Common myeloid progenitor, CD34-positive (primary cell): ENCODE data around the gene KCNH2.
A peak's percentile ranks its signal among the peaks of the same experiment; 100 is the strongest.

Experiments
- CTCF ChIA-PET: fragments of 350-600 bp; sonication (Branson Sonifier 250); formaldehyde crosslinking; loops from one replicate; lab custom pipeline; 2021; ENCODE audit warnings: antibody characterized with exemption; lab: Charles Lee
- POLR2A ChIA-PET: fragments of 350-600 bp; sonication (Branson Sonifier 250); formaldehyde crosslinking; loops from one replicate; lab custom pipeline; 2021; ENCODE audit warnings: antibody characterized with exemption; lab: Charles Lee
- DNase-seq, 3 donors: peaks; one replicate each; pipeline versions ENCODE4 v3.0.0 to v3.0.0-alpha.2; 2013
- H3K27ac ChIP-seq, 2 experiments: 1 replicate in 1 of 2; 2 replicates in 1 of 2; pipeline ENCODE4 v1.7.0; 2013; ENCODE audit warnings: inconsistent platforms in 2 of 2, low read length in 2 of 2, mild to moderate bottlenecking in 2 of 2, low read depth in 1 of 2, moderate library complexity in 1 of 2; ENCODE audit not compliant: severe bottlenecking in 2 of 2, insufficient read depth in 1 of 2, poor library complexity in 1 of 2
- H3K27me3 ChIP-seq, 5 experiments: replicated peaks in 2 of 5; 1 replicate in 3 of 5; 2 replicates in 2 of 5; pipeline versions ENCODE4 v1.6.1 to v1.7.0; 2013; ENCODE audit warnings: low read length in 4 of 5, mild to moderate bottlenecking in 2 of 5, moderate library complexity in 2 of 5, inconsistent platforms in 1 of 5; ENCODE audit not compliant: insufficient read depth in 5 of 5, control insufficient read depth in 4 of 5
- H3K36me3 ChIP-seq, 4 experiments: 1 replicate in 2 of 4; 2 replicates in 2 of 4; pipeline versions ENCODE4 v1.6.1 to v1.7.0; 2013; ENCODE audit warnings: low read length in 3 of 4, control low read depth in 1 of 4, mild to moderate bottlenecking in 1 of 4; ENCODE audit not compliant: control insufficient read depth in 4 of 4, insufficient read depth in 4 of 4
- H3K4me1 ChIP-seq, 4 experiments: 1 replicate in 3 of 4; 2 replicates in 1 of 4; pipeline versions ENCODE4 v1.6.1 to v1.7.1; 2013; ENCODE audit warnings: low read length in 3 of 4, mild to moderate bottlenecking in 3 of 4, control low read depth in 1 of 4, inconsistent platforms in 1 of 4, moderate library complexity in 1 of 4; ENCODE audit not compliant: control insufficient read depth in 4 of 4, insufficient read depth in 4 of 4; ENCODE audit errors: control extremely low read depth in 1 of 4
- H3K4me3 ChIP-seq, 7 experiments: 1 replicate in 4 of 7; 2 replicates in 3 of 7; pipeline versions ENCODE4 v1.5.1 to v1.7.0; 2013; ENCODE audit warnings: mild to moderate bottlenecking in 7 of 7, low read length in 6 of 7, moderate library complexity in 6 of 7, inconsistent platforms in 2 of 7, low read depth in 2 of 7, control low read depth in 1 of 7; ENCODE audit not compliant: insufficient read depth in 4 of 7, control insufficient read depth in 1 of 7; ENCODE audit errors: extremely low read depth in 1 of 7
- H3K9me3 ChIP-seq, 5 experiments: 1 replicate in 4 of 5; 2 replicates in 1 of 5; pipeline versions ENCODE4 v1.6.1 to v1.7.1; 2013; ENCODE audit warnings: low read length in 4 of 5, mild to moderate bottlenecking in 2 of 5, inconsistent platforms in 1 of 5, low read depth in 1 of 5, moderate library complexity in 1 of 5; ENCODE audit not compliant: control insufficient read depth in 4 of 5, insufficient read depth in 2 of 5; ENCODE audit errors: control extremely low read depth in 1 of 5
- WGBS: methylation state at CpG from one replicate; pipeline ENCODE4 v1.1.5; 2013; ENCODE audit not compliant: insufficient coverage; 5-methylcytosine and 5-hydroxymethylcytosine counted together

The KCNH2 gene

GRCh38 chr7:150992833-150993302 is 14.7 kb upstream of the KCNH2 start:
- H3K27ac ChIP-seq = no peak overlapping the region
- DNase-seq = peak in 2 of 3 donors; percentile 54 to 61
- no peak overlapping the region for H3K4me3 ChIP-seq
- peaks cover 0 to 17% (median 14%) of the 10 kb centered on the region in 5 experiments for H3K9me3 ChIP-seq
- peaks cover 4 to 51% (median 45%) of the 10 kb centered on the region in 4 experiments for H3K4me1 ChIP-seq
- ChIA-PET CTCF (interaction anchor here (2.4 to 7.4 kb wide), 4 partner anchors 9 to 29 kb away, joined by 17 to 101 read pairs (median 52); no protein-coding TSS in a partner anchor), POLR2A (interaction anchor here (0.9 kb wide), 1 partner anchor 96 kb away, joined by 3 read pairs; no protein-coding TSS in a partner anchor)
- WGBS = no CpG with 5 or more reads among the region's 5 CpGs
- H3K27me3 ChIP-seq = peaks cover 0 to 20% (median under 1%) of the 10 kb centered on the region in 5 experiments
- no peaks in the 10 kb centered on the region for H3K36me3 ChIP-seq

- POLR2A ChIA-PET = interaction anchor here (0.9 kb wide), 1 partner anchor 96 kb away, joined by 3 read pairs; no protein-coding TSS in a partner anchor
- CTCF ChIA-PET = interaction anchor here (0.7 to 7.4 kb wide), 6 partner anchors 12 to 94 kb away, joined by 3 to 101 read pairs (median 12); no protein-coding TSS in a partner anchor
Measured at GRCh38 chr7:150992051-150992640, 14.0 kb upstream of the KCNH2 start.

DNA sequence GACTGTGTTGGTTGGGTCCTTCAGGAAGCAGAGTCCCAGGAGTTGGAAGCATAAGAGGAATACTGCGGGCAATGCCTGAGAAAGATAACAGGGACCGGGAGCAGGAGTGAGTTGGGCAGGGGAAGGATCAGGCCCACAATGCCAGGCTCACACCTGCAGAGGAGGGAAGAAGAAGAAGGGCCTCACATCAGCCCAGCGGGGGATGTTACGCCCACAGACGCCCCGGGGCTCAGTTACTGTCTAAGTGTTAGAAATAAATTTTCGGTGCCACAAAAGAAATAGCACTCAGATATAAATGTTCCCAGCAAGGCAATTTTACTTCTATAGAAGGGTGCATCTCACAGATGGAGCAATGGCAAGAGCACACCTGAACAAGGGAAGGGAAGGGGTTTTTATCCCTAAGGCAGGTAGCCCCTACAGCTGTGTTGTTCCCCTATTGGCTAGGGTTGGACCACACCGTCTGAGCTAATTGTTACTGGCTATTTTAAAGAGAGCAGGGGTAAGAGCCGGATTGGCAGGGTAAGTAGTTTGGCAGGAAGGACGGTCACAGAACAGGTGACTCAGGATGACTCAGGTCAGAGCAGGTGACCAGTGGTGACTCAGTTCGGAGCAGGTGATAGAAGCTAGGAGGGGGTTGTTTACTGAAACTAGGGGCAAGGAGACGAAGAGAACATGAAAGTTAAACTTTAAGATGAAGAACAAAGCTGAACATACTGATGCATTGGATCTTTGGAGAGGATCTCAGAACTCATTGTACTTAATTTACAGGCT is 12.5 kb upstream of the KCNH2 start, which contains the start of gene NOS3:
Gene NOS3 (plus strand): TSS at position 602 of the 771 bp plus-strand sequence. CDS start 2,787 bp downstream, outside the sequence.
- POLR2A ChIA-PET = no interaction called here
- Histone ChIP-seq H3K9me3 (peaks cover 0 to 17% (median 14%) of the 10 kb centered on the region in 5 experiments), H3K27me3 (peaks cover 0 to 15% (median 9%) of the 10 kb centered on the region in 5 experiments), H3K27ac (no peak within 1 kb of the TSS), H3K36me3 (no peaks in the 10 kb centered on the region), H3K4me1 (peaks cover 4 to 40% (median 32%) of the 10 kb centered on the region in 4 experiments), H3K4me3 (no peak within 1 kb of the TSS)
- 97% methylated on average over 10 of the region's 12 CpGs for WGBS
- no peak for DNase-seq
- CTCF ChIA-PET = interaction anchor here (1.2 to 7.4 kb wide), 7 partner anchors 10 to 92 kb away, joined by 3 to 101 read pairs (median 7); no protein-coding TSS in a partner anchor

More at GRCh38 chr7:150992051-150992640, 14.0 kb upstream of the KCNH2 start:
- Histone ChIP-seq H3K4me3 (no peak overlapping the region), H3K36me3 (no peaks in the 10 kb centered on the region), H3K4me1 (peaks cover 4 to 48% (median 40%) of the 10 kb centered on the region in 4 experiments), H3K9me3 (peaks cover 0 to 17% (median 14%) of the 10 kb centered on the region in 5 experiments), H3K27ac (no peak overlapping the region), H3K27me3 (peaks cover 0 to 17% (median 4%) of the 10 kb centered on the region in 5 experiments)
- WGBS = 90% methylated on average over 6 of the region's 6 CpGs
- DNase-seq = no peak

DNA sequence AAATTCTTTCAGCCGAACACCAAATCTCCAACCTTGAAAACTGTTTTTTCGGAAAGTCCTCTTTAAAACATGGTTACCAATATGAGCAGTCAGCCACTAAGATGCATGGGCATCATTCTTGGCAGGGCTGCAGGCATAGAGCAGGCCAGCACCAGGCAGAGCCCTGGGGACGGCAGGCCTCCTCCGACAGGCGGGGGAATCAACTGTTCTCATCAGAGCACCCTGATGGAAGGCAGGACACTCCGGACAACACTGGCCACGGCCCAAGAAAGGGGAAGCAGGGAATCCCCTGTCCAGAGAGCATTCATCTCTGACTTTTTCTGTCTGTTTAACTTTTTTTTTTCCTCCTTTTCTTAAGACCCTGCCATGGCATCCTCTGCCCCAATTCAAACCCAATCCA is 11.3 kb upstream of the KCNH2 start:
- Histone ChIP-seq H3K9me3 (peaks cover 0 to 17% (median 14%) of the 10 kb centered on the region in 5 experiments), H3K4me3 (no peak overlapping the region), H3K27me3 (peaks cover 0 to 21% (median 9%) of the 10 kb centered on the region in 5 experiments), H3K36me3 (no peaks in the 10 kb centered on the region), H3K4me1 (peaks cover 4 to 33% (median 24%) of the 10 kb centered on the region in 4 experiments), H3K27ac (no peak overlapping the region)
- ChIA-PET POLR2A (no interaction called here), CTCF (interaction anchor here (0.8 to 7.4 kb wide), 16 partner anchors 9 to 210 kb away, joined by 3 to 101 read pairs (median 4); partner anchors contain the start of gene ATG9B)
- no peak for DNase-seq
- WGBS = 84% methylated on average over 7 of the region's 7 CpGs

GRCh38 chr7:150988230-150989226 is 10.4 kb upstream of the KCNH2 start:
- 6% methylated on average over 24 of the region's 31 CpGs for WGBS
- POLR2A ChIA-PET = no interaction called here
- peak; percentile 67 to 82 (median 78) for DNase-seq

DNA sequence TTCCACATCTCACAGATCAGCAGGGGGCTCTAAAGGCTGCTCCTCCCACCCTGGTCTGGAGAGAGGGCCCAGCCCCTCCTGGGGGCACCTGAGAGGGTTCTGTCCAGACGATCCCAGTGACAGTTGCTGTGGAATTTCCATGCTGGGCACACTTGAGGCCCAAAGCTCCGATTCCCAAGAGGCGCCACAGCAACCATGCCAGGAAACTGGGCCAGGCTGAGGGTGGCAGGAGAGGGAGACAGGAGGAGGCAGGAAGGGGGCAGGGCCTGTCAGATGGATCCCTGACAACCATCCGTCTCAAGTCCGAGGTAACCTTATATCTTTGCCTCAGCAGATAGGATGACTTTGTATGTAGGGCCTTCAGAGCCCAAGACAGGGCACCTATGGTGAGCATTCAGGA is 8.4 kb upstream of the KCNH2 start:
- Histone ChIP-seq H3K4me3 (no peak overlapping the region), H3K9me3 (peaks cover 0 to 17% (median 14%) of the 10 kb centered on the region in 5 experiments), H3K36me3 (no peaks in the 10 kb centered on the region), H3K27ac (no peak overlapping the region), H3K27me3 (peaks cover 0 to 40% (median 9%) of the 10 kb centered on the region in 5 experiments), H3K4me1 (peaks cover 0 to 15% (median 12%) of the 10 kb centered on the region in 4 experiments)
- ChIA-PET POLR2A (no interaction called here), CTCF (interaction anchor here (1.0 to 9.6 kb wide), 14 partner anchors 7 to 126 kb away, joined by 3 to 215 read pairs (median 4); no protein-coding TSS in a partner anchor)
- no peak for DNase-seq
- 71% methylated on average over 5 of the region's 5 CpGs for WGBS

More at GRCh38 chr7:150988230-150989226, 10.4 kb upstream of the KCNH2 start:
- Histone ChIP-seq H3K27me3 (peaks cover 0 to 22% (median 9%) of the 10 kb centered on the region in 5 experiments), H3K4me3 (no peak overlapping the region), H3K4me1 (peaks cover 0 to 23% (median 15%) of the 10 kb centered on the region in 4 experiments), H3K36me3 (no peaks in the 10 kb centered on the region), H3K27ac (no peak overlapping the region), H3K9me3 (peaks cover 0 to 17% (median 14%) of the 10 kb centered on the region in 5 experiments)
- CTCF ChIA-PET = interaction anchor here (0.8 to 7.4 kb wide), 18 partner anchors 8 to 209 kb away, joined by 3 to 101 read pairs (median 4); partner anchors contain the start of gene ATG9B
